GM23338 (cell line): ENCODE data around the gene ODF4. TPM values are rescaled to one million over a fixed set of nuclear protein-coding genes. Genes with fewer than 3 reads are reported as not detected.
"Not testable (repeated sequence)": the region's sequence is repeated elsewhere in the genome, so short reads cannot be mapped to it uniquely, and the experiment has no call there.

Experiments
- ATAC-seq: fragments of 200-7000 bp; cut with Tn5 transposase; 3 replicates; pipeline ENCODE4 v1.9.1; 2020
- DNase-seq: peaks from one replicate; pipeline ENCODE4 v3.0.0-alpha.2; 2015; ENCODE audit warnings: low spot score
- H2AFZ ChIP-seq: fragments of 200-600 bp; sonication (generic); 2 replicates; pipeline ENCODE4 v1.8.0; 2016; ENCODE audit warnings: antibody characterized with exemption, mild to moderate bottlenecking, moderate library complexity
- H3F3A ChIP-seq: fragments of 200-600 bp; sonication (generic); replicated peaks from 2 replicates; pipeline ENCODE4 v1.8.0; 2017; ENCODE audit warnings: antibody characterized with exemption, mixed run types, low read depth
- H3K27ac ChIP-seq: fragments of 200-600 bp; sonication (generic); 2 replicates; pipeline ENCODE4 v1.6.1; 2016; ENCODE audit warnings: low read depth
- H3K27me3 ChIP-seq: fragments of 200-600 bp; sonication (generic); 2 replicates; pipeline ENCODE4 v1.8.0; 2016; ENCODE audit warnings: mild to moderate bottlenecking, mixed run types, moderate library complexity; ENCODE audit not compliant: insufficient read depth
- H3K36me3 ChIP-seq: fragments of 200-600 bp; sonication (generic); 2 replicates; pipeline ENCODE4 v1.8.0; 2016; ENCODE audit warnings: mild to moderate bottlenecking; ENCODE audit not compliant: insufficient read depth
- H3K4me1 ChIP-seq: fragments of 200-600 bp; sonication (generic); 2 replicates; pipeline ENCODE4 v1.8.0; 2016; ENCODE audit warnings: mild to moderate bottlenecking, moderate library complexity; ENCODE audit not compliant: insufficient read depth
- H3K4me2 ChIP-seq: fragments of 200-600 bp; sonication (generic); 2 replicates; pipeline ENCODE4 v1.7.1; 2017; ENCODE audit warnings: mixed run types
- H3K4me3 ChIP-seq: fragments of 200-600 bp; sonication (generic); 2 replicates; pipeline ENCODE4 v1.6.1; 2016; ENCODE audit warnings: mixed run types
- H3K79me2 ChIP-seq: fragments of 200-600 bp; sonication (generic); replicated peaks from 2 replicates; pipeline ENCODE4 v1.8.0; 2017; ENCODE audit warnings: mild to moderate bottlenecking; ENCODE audit not compliant: insufficient read depth
- H3K9me2 ChIP-seq: fragments of 200-600 bp; sonication (generic); 2 replicates; pipeline ENCODE4 v1.8.0; 2017; ENCODE audit not compliant: insufficient read depth
- H4K20me1 ChIP-seq: fragments of 200-600 bp; sonication (generic); replicated peaks from 2 replicates; pipeline ENCODE4 v1.8.0; 2017; ENCODE audit warnings: mild to moderate bottlenecking; ENCODE audit not compliant: insufficient read depth
- H3K27ac Mint-ChIP-seq: 2 replicates; pipeline ENCODE4 v1.8.0; 2020; ENCODE audit warnings: inconsistent platforms, mild to moderate bottlenecking, moderate library complexity, mixed read lengths
- H3K27me3 Mint-ChIP-seq: 3 replicates; pipeline ENCODE4 v1.8.0; 2022; ENCODE audit warnings: low read depth, mild to moderate bottlenecking, moderate library complexity, mixed read lengths, inconsistent platforms; ENCODE audit not compliant: insufficient read depth, poor library complexity
- H3K36me3 Mint-ChIP-seq: 3 replicates; pipeline ENCODE4 v1.8.0; 2021; ENCODE audit warnings: low read depth, mild to moderate bottlenecking, inconsistent platforms, moderate library complexity, mixed read lengths
- H3K4me1 Mint-ChIP-seq: 3 replicates; pipeline ENCODE4 v1.8.0; 2020; ENCODE audit warnings: mild to moderate bottlenecking, inconsistent platforms, mixed read lengths
- H3K4me3 Mint-ChIP-seq: 3 replicates; pipeline ENCODE4 v1.8.0; 2021; ENCODE audit warnings: moderate library complexity, mild to moderate bottlenecking, inconsistent platforms, mixed read lengths
- H3K9me3 Mint-ChIP-seq: 3 replicates; pipeline ENCODE4 v1.8.0; 2020; ENCODE audit warnings: moderate library complexity, mild to moderate bottlenecking, inconsistent platforms, mixed read lengths
- CREB1 ChIP-seq: fragments of 250-450 bp; sonication (Bioruptor Pico); IDR thresholded peaks from 2 replicates; pipeline ENCODE4 v1.5.0; 2020; ENCODE audit warnings: low read depth, mild to moderate bottlenecking, moderate library complexity
- ETS1 ChIP-seq: IDR thresholded peaks from 2 replicates; pipeline ENCODE4 v1.6.1; 2016; ENCODE audit warnings: antibody characterized with exemption
- EZH2 ChIP-seq: fragments of 200-600 bp; sonication (generic); IDR thresholded peaks from one replicate; pipeline ENCODE4 v1.8.0; 2017; ENCODE audit warnings: antibody characterized with exemption, mild to moderate bottlenecking, low read depth; ENCODE audit not compliant: unreplicated experiment
- EZH2phosphoT487 ChIP-seq: fragments of 200-600 bp; sonication (generic); IDR thresholded peaks from one replicate; pipeline ENCODE4 v1.8.1; 2018; ENCODE audit warnings: antibody characterized with exemption; ENCODE audit not compliant: unreplicated experiment
- NANOG ChIP-seq: IDR thresholded peaks from 2 replicates; pipeline ENCODE4 v1.6.1; 2016; ENCODE audit warnings: antibody characterized with exemption, borderline replicate concordance
- POLR2AphosphoS5 ChIP-seq: IDR thresholded peaks from 2 replicates; pipeline ENCODE4 v1.6.1; 2016; ENCODE audit warnings: antibody characterized with exemption, low read depth
- STAT1 ChIP-seq: IDR thresholded peaks from one replicate; pipeline ENCODE4 v1.6.1; 2016; ENCODE audit warnings: antibody characterized with exemption; ENCODE audit not compliant: unreplicated experiment
- ZNF331 ChIP-seq: fragments of 250-450 bp; sonication (Bioruptor Pico); IDR thresholded peaks from 2 replicates; pipeline ENCODE4 v1.5.0; 2020; ENCODE audit warnings: low read depth, mild to moderate bottlenecking, moderate library complexity
- polyA plus RNA-seq: library from polyadenylated mRNA; unstranded; fragments of >200 nt; fragmentation: Nextera tagmentation; extraction: Ambion mirVana; gene quantifications from 2 replicates; pipeline ENCODE4 v1.2.1, GENCODE V29; 2016
- total RNA-seq: library from RNA; depleted of rRNA; stranded (reverse); fragments of >200 nt; shearing (Covaris generic); gene quantifications from 2 replicates; pipeline ENCODE4 v1.2.3, GENCODE V29; 2014
- TF ChIP-seq, protein P1 (sequence below), 2 experiments: fragments of 200-600 bp in 1 of 2; sonication (generic) in 1 of 2; conservative IDR thresholded peaks; 2 replicates each; pipeline versions ENCODE4 v1.5.1 to v1.6.1; 2016 to 2017; ENCODE audit warnings: antibody characterized with exemption in 2 of 2, low read depth in 2 of 2, mild to moderate bottlenecking in 2 of 2, moderate library complexity in 1 of 2
- TF ChIP-seq, protein P2 (sequence below): IDR thresholded peaks from one replicate; pipeline ENCODE4 v1.6.1; 2018; ENCODE audit warnings: antibody characterized with exemption; ENCODE audit not compliant: unreplicated experiment

The ODF4 gene
- total and polyA plus RNA-seq, 2 experiments from 2014 or later: not detected

DNA sequence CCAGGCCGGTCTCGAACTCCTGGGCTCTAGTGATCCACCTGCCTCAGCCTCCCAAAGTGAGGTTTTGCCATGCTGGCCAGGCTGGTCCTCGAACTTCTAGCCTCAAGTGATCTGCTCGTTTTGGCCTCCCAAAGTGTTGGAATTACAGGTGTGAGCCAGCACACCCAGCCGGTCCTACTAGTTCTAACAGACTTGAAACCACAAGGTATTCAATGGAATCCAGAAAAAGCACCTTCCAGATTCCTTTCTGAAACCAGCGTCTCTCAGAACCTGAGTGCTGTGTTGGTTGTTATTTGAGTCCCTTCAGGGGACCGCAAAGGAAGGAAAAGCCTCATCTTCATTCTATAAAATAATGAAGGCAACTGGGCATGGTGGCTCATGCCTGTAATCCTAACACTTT is 32.8 kb downstream of the ODF4 start (continued):
- TF ChIP-seq ETS1: no peak
- TF ChIP-seq, protein P1, sequence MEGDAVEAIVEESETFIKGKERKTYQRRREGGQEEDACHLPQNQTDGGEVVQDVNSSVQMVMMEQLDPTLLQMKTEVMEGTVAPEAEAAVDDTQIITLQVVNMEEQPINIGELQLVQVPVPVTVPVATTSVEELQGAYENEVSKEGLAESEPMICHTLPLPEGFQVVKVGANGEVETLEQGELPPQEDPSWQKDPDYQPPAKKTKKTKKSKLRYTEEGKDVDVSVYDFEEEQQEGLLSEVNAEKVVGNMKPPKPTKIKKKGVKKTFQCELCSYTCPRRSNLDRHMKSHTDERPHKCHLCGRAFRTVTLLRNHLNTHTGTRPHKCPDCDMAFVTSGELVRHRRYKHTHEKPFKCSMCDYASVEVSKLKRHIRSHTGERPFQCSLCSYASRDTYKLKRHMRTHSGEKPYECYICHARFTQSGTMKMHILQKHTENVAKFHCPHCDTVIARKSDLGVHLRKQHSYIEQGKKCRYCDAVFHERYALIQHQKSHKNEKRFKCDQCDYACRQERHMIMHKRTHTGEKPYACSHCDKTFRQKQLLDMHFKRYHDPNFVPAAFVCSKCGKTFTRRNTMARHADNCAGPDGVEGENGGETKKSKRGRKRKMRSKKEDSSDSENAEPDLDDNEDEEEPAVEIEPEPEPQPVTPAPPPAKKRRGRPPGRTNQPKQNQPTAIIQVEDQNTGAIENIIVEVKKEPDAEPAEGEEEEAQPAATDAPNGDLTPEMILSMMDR (conservative IDR thresholded peaks at IDR 0.05; ENCODE audit: low read depth in 2 of 2): no peak
- TF ChIP-seq, protein P2, sequence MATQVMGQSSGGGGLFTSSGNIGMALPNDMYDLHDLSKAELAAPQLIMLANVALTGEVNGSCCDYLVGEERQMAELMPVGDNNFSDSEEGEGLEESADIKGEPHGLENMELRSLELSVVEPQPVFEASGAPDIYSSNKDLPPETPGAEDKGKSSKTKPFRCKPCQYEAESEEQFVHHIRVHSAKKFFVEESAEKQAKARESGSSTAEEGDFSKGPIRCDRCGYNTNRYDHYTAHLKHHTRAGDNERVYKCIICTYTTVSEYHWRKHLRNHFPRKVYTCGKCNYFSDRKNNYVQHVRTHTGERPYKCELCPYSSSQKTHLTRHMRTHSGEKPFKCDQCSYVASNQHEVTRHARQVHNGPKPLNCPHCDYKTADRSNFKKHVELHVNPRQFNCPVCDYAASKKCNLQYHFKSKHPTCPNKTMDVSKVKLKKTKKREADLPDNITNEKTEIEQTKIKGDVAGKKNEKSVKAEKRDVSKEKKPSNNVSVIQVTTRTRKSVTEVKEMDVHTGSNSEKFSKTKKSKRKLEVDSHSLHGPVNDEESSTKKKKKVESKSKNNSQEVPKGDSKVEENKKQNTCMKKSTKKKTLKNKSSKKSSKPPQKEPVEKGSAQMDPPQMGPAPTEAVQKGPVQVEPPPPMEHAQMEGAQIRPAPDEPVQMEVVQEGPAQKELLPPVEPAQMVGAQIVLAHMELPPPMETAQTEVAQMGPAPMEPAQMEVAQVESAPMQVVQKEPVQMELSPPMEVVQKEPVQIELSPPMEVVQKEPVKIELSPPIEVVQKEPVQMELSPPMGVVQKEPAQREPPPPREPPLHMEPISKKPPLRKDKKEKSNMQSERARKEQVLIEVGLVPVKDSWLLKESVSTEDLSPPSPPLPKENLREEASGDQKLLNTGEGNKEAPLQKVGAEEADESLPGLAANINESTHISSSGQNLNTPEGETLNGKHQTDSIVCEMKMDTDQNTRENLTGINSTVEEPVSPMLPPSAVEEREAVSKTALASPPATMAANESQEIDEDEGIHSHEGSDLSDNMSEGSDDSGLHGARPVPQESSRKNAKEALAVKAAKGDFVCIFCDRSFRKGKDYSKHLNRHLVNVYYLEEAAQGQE: no peak

- not testable (repeated sequence) for H3K27me3 ChIP-seq, H4K20me1 ChIP-seq, H3K27ac Mint-ChIP-seq, H3K9me3 Mint-ChIP-seq, DNase-seq, H3K27me3 Mint-ChIP-seq, ATAC-seq, H3K27ac ChIP-seq, H3K79me2 ChIP-seq, H3K4me3 Mint-ChIP-seq, H3K4me3 ChIP-seq, H2AFZ ChIP-seq, H3K4me2 ChIP-seq, H3K9me2 ChIP-seq
- Histone ChIP-seq H3K36me3 (peaks cover 32% of the 10 kb centered on the region), H3K4me1 (peaks cover 19% of the 10 kb centered on the region; the same call in 1 of the 2 replicates), H3F3A (peaks cover 22% of the 10 kb centered on the region)
- Mint-ChIP-seq H3K4me1 (peaks cover 16% of the 10 kb centered on the region), H3K36me3 (peaks cover 64% of the 10 kb centered on the region)
Measured at GRCh38 chr17:8373856-8374255, 34.2 kb downstream of the ODF4 start.

DNA sequence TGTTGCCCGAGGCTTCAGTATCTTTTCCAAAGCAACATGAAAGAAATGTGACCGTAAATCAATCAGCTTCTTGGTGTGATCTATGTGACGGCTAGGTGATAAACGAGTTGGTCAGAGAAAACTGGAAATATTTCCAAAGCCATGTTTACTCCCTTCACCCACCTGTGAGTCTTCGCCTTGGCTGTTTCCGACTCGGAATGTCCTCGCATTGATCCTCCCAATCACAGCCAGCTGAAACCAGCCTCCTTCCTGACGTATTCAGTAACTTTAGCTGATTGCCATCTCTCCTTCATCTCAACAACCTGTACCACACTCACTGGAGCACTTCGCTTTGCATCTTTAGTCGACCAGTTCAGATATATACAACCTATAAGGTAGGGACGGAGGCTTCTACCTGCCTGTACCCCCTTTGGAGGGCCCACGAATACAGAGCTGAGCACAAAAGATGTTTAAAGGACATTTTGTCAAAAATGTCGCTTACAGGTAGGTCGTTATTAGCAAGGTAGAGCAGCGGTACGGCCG is 36.2 kb downstream of the ODF4 start:
- Mint-ChIP-seq H3K36me3 (peaks cover 68% of the 10 kb centered on the region), H3K27ac (peak overlapping the region; percentile 92), H3K4me3 (peak overlapping the region; percentile 74), H3K9me3 (no peaks in the 10 kb centered on the region), H3K27me3 (peaks cover 8% of the 10 kb centered on the region), H3K4me1 (peaks cover 30% of the 10 kb centered on the region)
- H3K27me3 ChIP-seq: no peaks in the 10 kb centered on the region
- no peaks in the 10 kb centered on the region for H3K9me2 ChIP-seq
- peaks cover 21% of the 10 kb centered on the region; the same call in 1 of the 2 replicates for H3K4me1 ChIP-seq
- peak overlapping the region; percentile 98 for H3K27ac ChIP-seq
- H3K4me3 ChIP-seq: peak overlapping the region; percentile 96
- H3K79me2 ChIP-seq: peaks cover 25% of the 10 kb centered on the region
- H3K36me3 ChIP-seq: peaks cover 40% of the 10 kb centered on the region
- peaks cover 42% of the 10 kb centered on the region for H3F3A ChIP-seq
- H3K4me2 ChIP-seq: peak overlapping the region; percentile 99
- peaks cover 19% of the 10 kb centered on the region; the same call in 1 of the 2 replicates for H4K20me1 ChIP-seq
- ATAC-seq (peak; percentile 19), DNase-seq (peak; percentile 60)
- H2AFZ ChIP-seq: peak overlapping the region; percentile 47; the same call in 1 of the 2 replicates
- TF ChIP-seq, protein P2: no peak
- TF ChIP-seq ZNF331 (no peak), POLR2AphosphoS5 (no peak), CREB1 (no peak), NANOG (no peak), ETS1 (no peak), STAT1 (no peak), EZH2 (no peak), EZH2phosphoT487 (no peak)
